ENCODE data around the gene GTPBP1.

The GTPBP1 gene
- 148 to 314 reads per million in 2 donors for total RNA-seq

DNA sequence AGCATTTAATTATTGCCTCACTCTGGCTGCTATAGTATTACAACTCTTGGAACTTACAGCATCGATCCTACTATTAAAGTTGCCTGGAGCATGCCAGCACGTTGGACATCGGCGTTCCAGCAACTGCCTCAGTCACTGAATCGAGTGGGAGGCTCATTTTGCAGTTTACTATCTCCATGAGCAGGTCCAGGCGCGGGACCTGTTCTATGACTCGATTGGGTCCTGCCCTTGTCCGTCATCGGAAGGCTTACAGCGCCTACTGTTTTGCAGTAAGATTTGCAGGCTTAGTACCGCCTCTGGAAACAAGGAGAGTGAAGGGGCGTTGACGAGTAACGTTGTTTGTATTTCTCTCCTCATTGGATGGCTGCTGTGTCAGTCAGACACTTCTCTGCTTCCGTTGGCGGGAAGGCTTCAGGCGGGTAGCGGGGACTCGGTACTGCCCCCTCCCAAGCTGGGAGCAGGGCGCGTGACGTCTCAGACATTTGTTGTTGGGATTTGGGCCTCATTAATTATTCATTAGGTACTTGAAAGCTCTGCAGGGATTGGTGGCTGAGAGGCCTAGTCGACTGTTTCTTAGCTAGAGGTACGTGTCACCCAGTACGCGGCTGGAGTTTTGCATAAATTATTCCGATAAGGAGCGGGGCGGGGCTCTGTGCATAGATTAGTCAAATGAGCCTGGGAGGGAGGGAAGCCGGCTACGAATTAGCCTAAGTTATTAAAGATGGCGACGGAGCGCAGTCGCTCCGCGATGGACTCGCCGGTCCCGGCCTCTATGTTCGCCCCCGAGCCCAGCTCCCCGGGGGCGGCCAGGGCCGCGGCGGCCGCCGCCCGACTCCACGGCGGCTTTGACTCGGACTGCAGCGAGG, at the start of gene GTPBP1:
Gene GTPBP1 (plus strand): TSS at position 710 of the 866 bp plus-strand sequence. CDS start 12 bp downstream, at position 722.
- DNase-seq: peak; percentile 91

DNA sequence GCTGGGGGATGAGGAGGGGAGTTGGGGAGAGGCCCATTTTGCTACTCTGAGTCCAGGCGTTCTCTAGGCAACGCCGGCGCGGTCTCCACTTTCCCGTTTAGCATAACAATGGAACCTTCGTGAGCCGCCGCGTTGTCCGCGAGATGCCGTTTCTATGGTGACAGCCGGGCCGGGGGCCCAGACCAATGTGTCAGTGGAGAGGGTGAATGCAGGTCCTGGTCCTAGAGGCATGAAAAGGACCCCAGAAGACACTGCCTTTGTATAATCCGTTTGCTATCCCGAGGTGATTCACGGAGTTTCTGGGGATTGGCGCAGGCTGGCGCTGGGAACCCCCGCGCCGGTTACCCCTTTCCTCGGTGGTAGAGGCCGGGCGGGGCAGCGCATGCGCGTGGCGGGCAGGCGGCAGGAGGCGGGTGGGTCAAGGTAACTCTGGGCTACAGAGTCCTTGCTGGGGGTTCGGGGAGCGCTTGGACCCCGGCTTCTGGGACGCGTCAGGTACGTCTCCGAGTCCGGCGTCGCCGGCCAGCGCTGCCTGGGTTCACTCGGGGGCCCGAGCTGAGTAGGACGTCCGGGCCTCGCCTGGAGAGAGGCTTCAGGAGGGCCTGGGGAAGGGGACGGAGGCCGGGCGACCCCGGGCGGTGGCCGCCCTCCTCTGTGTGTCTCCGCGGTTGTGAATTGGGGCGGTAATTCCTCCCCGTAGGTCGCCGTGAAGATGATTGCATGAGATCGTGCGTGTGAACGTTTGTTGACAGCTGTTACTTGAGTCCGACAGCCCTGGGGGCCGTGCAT, 49.3 kb upstream of the GTPBP1 start, which contains the start of the genes CBY1 and FAM227A:
Gene CBY1 (plus strand): TSS at position 383 of the 789 bp plus-strand sequence. CDS start 11,417 bp downstream, outside the sequence.
Gene FAM227A (minus strand): TSS at position 137 of the 789 bp plus-strand sequence. CDS start 6,224 bp downstream, outside the sequence.
- DNase-seq: peak; percentile 83

DNA sequence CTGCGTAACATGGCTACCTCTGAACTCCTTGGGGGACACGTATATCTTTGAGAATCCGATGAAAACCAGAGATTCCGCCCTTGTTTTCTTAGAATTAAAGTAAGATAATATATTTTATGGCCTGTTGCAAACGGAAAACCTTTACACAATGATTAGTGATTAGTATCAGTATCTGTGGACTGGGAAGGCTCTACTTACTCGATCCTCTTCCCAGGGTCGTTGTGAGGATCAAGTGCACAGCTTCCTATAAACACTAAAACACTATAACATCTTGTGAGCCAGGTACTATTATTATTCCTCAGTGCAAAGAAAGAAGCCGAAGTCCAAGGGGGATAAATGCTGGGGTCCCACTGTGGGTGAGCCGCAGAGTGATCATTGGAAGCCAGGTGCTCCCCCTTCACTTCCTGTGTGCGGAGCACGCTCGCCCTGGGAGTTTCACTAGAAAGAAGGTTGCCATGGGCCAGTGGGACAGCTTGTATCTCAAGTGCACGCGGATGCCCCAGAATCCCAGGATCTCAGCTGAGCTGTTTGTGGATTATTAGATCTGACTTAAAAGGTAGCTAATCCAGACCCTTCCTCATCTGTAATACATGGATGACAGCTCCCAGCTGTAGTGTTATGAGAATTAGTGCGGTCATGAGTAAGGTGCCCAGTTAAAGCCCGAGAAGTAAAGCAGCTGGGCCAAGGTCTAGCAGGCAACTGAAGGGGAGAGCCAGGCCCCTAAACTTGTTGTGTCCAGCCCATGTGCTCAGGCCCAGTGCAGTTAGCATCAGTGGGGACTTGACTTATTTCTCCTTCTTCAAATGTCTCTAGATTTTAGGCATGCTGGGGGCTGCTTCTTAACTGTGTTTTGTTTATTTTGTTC, 48.5 kb upstream of the GTPBP1 start:
- DNase-seq: peak; percentile 5

DNA sequence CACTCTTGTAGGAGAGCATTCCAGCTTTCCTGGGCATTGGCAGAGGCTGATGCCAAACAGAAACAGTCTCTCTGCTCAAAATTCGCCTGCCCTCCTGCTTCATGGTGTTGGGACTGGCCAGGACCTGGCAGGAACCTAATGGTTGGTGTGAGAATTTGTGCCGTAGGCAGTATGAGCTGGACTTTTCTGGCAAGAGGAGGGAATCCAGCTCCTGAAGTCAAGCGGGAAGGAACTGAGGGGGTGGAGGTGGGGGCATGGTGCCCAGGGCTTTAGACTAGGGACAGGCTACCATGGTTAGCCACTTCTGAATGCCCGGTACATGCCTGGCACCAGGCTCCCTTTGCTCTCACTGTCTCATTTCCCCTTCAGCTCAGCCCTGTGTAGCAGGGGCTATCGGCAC, 30.9 kb upstream of the GTPBP1 start:
- no peak for DNase-seq

DNA sequence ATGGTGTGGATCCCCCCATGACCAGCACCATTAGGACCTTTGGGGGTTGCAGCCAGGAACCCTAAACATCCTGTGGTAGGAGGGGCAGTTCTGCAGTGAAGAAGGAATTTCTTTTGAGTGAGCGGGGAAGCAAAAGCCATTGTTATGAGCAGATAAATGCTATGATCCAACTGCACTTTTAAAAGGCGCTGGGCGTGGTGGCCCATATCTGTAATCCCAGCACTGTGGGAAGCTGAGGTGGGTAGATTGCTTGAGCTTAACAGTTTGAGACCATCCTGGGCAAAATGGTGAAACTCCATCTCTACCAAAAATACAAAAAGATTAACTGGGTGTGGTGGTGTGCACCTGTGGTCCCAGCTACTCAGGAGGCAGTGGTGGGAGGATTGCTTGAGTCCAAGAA, 29.9 kb upstream of the GTPBP1 start:
- no peak for DNase-seq

DNA sequence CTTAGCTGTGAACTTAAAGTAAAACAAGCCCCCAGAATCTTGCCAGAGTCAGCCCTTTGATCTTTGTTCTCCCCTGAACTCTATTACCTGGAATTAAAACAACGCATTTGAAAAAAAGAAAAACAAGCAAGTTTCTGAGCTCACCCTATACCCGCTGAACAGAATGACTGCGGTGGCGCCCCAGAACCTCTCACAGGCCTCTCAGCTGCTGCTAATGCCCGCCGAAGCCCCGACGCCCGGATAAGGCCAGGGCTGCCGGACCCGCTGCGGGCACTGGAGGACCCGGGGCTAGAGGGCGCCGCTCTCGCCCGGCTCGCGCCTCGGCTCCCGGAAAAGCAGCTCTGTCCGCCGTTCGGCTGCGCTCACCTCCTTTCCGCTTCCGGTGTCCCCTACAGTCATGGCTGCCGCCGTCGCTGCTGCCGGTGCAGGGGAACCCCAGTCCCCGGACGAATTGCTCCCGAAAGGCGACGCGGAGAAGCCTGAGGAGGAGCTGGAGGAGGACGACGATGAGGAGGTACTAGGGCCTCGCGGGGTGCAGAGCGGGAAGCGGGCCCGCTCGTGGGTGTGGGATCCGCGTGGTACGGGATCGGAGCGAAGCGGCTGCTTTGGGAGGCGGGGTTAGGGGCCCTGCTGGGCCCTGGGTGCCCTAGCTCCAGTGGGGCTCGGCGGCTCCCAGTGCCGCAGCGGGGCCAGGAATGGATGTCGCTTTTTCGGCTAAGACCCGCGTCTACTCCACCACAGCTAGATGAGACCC, 24.0 kb upstream of the GTPBP1 start, which contains the start of gene TOMM22:
Gene TOMM22 (plus strand): TSS at position 376 of the 754 bp plus-strand sequence. CDS start 22 bp downstream, at position 398.
- DNase-seq: peak; percentile 73

DNA sequence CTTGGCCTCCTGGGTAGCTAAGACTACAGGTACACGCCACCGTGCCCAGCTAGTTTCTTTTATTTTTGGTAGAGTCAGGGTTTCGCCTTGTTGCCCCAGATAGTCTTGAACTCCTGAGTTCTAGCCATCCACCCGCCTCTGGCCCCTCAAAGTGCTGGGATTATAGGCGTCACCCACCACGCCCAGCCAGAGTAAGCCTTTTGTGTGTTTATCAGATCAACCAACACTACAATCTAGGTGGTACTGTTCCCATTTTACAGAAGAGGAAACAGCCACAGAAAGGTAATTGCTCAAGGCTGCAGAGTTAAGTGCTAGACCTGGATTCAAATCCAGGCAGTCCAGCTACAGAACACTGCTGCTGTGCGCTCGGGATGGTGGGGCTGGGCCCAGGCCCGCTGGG, 20.8 kb upstream of the GTPBP1 start:
- DNase-seq: no peak

DNA sequence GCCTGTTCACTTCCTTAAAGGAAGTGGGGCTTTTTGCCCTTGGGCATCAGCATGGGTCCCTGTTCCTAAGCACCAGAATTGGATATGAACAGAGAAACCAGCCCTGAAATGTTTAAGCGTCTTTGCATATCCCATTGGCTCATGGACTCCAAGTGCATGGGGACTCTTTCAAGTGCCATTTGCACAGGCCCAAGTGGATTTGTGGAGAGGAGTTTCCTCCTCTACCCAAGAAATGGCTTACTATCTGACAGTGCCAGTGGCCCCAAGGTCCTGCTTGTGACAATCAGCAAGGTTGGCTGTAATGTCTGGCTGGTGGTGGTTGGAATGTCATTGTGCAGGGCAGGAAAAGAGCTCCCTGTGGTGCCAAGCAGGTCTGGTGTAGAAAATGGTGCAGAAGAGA, 20.0 kb upstream of the GTPBP1 start:
- no peak for DNase-seq

DNA sequence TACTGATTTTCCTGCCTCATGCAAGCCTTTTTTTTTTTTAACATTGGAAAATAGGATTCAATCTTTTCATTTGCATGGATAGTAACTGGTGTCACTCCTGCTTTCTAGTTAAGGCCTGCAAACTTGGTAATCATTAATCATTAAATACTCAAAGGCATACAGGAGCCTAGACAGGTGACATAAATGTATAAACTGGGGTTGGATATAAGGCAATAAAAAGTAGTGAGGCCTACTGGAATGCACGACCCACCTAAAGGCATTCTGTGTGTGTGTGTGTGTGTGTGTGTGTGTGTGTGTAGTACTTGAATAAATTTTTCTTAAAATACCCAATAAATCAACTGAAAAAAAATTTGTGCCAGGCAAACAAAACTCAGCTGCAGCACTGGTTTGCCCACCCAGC, 16.1 kb upstream of the GTPBP1 start:
- no peak for DNase-seq

DNA sequence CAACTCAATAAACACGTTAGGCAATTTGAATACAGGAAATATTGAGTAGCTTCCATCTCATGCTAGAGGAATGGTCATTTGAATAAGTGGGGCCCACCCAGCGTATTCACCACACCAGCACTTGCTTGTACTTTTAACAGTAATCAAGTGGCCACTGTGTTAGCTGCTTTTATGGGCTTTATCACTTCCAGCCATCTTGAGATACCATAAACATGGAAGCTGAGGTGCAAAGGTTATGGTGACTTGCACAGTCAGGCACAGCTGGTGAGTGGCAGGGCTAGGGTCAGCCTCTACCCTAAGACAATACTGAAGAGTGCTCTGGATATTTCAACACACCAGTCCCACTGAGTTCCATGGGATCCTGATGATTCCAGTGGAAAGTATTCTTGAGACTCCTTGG, 11.7 kb upstream of the GTPBP1 start:
- DNase-seq: no peak

DNA sequence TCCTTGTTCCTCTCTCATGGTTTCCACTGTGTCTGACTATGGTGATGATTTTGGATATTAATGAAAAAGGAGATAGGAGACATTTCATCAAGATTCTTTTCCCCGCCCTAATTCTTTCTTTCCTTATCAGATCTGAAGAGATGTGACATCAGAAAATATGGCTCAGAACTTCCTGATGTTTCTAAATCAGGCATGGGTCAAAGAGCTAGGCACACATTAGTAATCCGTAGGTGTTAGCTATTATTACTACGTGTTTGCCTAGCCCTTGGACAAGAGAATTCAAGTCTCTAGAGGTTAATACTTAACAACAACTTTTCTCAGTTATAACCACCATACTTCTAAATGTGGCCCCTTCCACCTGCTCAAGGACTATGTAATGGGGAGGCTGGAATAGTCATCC, 10.8 kb upstream of the GTPBP1 start:
- no peak for DNase-seq

DNA sequence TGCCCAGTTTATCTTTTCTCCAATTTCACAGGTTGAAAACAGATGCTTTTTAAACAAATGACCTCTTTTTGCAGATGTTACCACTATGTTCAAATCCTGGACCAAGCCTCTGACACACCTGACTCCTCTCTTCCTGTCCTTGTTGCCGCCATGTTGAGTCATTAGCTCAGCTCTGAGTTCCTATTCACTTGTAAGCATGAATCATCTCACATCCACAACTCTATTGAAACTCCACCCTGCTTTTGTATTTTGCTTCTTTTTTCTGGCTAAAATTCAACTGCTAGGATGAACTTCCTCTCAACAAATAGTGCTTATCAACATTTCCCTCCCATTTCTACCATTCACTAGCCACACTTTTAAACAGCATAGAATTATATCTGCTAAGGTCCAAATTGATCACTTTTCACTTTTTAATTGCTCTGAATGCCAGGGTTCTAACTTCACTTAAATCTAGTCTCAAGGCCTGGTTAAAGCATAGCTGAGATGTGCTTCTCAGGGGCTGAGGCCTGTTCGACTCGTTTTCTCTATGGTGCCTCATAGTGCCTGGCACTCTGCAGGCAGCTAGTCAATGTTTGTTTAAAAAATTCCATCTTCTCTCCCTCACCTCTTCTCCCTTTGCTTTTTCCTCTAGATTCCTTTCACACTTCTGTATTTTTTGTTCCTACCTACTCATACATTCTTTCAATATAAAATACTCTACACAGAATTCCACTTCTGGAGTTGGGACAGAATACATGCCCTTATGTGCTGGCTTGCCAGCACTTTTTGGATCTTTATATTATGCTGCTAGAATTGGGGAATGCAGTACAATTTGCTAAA, 8.9 kb upstream of the GTPBP1 start:
- DNase-seq: no peak

DNA sequence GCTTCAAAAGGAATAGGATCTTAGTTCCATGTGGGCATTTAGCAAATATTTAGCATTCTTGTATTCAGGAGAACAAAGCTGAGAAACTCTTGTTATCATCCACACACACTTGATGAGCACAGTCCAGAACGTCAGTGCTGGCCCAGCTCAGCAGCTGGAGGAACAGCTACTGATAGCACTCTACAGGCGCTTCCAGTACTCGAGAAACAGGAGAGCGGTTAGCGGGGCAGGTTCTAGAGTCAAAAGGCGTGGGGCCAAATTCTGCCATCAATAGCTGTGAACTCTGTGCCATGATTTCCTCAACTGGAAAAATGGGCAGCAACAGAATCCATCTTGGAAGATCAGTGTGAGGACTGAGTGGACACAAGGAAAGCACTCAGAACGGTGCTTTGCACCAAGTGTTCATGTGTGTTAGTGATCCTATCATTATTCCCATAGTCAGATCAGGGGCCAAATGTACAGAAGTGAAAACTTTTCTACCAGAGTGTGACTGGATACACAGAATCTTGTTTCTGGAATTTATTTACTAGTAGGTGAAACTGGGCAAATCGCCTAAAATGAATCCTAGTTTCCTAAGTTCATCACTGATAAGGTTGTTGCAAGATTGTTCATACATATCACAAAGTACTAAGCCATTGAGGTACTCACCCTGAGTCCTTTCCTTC, 8.2 kb upstream of the GTPBP1 start:
- no peak for DNase-seq

DNA sequence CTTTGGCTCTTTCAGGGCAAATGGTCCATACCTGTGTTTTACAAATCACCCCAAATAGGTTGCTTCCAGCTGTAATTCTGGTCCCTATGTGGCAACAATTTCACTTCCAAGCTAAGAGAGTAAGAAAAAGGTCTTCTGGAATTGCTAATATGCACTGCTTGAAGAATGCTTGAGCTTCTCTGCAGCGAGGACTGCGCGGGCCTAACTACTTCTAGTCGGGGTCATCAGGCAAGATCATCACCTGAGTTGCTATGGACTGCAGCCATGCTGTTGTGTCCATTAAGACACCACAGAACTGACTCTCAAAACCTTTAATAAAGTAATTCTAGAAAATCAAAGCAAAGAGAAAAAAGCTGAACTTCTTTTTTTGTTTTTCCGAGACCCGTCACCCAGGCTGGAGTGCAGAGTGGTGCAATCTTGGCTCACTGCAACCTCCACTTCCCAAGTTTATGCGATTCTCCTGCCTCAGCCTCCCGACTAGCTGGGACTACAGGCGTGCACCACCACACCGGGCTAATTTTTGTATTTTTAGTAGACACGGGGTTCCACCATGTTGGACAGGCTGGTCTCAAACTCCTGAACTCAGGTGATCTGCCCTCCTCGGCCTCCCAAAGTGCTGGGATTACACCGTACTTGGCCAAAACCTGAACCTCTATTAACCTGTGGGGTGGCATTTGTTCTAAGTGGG, 7.2 kb upstream of the GTPBP1 start:
- no peak for DNase-seq

DNA sequence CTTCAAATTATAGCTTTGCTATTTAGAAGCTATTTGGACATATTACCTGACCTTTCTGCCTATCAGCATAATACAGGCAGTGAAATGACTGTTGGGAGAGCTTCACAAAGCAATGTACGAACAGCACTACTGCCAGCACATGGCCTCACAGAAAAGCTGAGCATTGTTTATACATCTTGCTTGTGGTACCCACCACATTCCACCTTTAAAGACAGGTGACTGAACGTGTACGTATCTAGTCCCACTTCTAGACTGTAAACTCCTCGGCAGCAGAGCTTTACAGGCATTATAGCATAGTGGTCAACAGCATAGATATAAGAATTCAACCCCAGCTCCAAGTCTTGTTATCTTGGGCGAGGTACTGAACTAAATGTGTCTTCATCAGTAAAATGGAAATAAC, 6.6 kb upstream of the GTPBP1 start:
- no peak for DNase-seq

DNA sequence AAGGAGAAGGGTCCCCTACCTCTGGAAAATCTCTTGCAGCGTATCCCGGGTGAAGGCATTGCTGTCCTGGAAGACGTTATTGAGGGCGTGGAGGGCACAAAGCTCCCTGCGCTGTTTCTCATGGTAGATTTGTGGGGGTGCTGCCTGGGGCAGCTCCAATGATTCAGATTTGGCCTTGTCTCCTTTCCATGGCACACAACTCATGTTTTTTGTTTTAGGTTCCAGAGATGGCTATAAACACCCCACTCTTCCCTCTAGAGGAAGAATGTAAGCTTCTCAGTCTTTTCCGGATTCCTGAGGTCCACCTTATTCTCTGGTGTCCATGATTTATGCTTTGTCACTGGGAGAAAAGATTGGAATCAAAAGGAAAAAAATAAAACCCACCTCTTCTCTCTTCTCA, 6.0 kb upstream of the GTPBP1 start:
- DNase-seq: no peak

DNA sequence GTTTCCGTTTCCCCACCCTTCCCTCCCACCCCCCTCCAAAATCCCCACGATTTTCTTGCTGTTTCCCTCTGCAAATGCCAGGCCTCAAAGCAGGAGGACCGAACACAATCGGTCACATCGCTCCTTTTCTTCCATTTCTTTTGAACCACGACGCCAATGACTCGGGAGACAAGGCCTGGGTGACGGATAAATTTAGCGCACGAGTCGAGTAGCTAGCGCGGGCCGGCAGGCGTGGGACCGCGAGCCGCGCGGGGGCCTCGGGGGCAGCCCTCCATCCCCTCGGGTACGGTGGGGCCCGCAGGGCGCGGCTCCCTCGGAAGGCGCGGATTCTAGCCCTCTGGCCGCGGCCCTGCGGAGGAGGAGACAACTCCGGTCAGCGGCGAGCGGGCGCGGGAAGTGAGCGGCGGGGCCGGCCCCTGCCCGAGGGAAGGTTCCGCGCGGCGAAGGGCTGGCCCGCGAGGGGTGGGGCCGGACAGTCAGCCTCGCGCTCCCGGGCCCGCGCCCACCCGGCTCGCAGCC, 5.4 kb upstream of the GTPBP1 start:
- DNase-seq: no peak

DNA sequence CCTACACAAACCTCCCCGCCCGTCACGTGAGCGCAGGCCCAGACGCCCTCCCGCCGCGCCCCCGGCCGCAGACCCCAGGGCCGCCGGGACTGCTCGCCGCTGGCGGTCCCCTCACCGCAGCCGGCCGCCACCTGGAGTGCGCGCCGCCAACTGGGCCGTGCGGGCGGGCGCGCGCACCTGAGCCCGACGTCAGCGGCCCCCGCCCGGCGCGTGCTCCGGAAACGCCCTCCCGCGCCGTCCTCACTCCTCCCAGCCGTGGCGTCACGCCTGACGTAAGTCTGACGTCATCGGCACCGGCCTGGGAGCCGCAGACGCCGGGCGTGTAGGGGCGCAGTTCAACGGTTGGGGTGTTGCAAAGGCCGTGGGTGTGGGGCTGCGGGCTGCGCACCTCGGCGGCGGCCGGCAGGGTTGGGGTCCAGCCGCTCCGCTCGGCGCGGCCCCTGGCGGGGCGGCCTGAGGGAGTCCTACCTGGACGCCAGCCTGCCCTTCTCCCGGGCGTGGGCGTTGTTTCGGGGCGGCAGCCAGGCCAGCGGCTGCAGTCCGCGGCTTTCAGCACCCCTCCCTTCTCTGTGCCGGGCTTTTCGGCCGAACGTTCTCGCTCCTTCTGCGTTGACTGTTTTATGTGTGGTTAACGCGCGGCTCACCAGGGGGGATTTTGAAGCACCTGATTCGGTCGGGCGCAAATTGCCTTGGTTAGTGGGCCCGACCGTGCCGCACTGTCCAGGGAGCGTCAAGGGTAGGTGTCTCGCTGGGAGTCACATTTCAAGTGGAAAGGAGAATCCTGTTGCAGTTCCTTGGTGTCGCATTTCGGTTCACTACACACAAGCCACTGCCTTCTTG, 4.7 kb upstream of the GTPBP1 start, which contains the start of gene JOSD1:
Gene JOSD1 (minus strand): TSS at position 155 of the 840 bp plus-strand sequence. CDS start 956 bp downstream, outside the sequence.
- peak; percentile 100 for DNase-seq

Measured in T-helper 9 cell (primary cell).